GM23338 (cell line): ENCODE results near the gene ACAN. TPM values are rescaled to one million over a fixed set of nuclear protein-coding genes. Genes with fewer than 3 reads are reported as not detected.

Source experiments
- ATAC-seq: fragments of 200-7000 bp; cut with Tn5 transposase; 3 replicates; pipeline ENCODE4 v1.9.1; 2020
- DNase-seq: peaks from one replicate; pipeline ENCODE4 v3.0.0-alpha.2; 2015; ENCODE audit warnings: low spot score
- H2AFZ ChIP-seq: fragments of 200-600 bp; sonication (generic); 2 replicates; pipeline ENCODE4 v1.8.0; 2016; ENCODE audit warnings: antibody characterized with exemption, mild to moderate bottlenecking, moderate library complexity
- H3F3A ChIP-seq: fragments of 200-600 bp; sonication (generic); replicated peaks from 2 replicates; pipeline ENCODE4 v1.8.0; 2017; ENCODE audit warnings: antibody characterized with exemption, mixed run types, low read depth
- H3K27ac ChIP-seq: fragments of 200-600 bp; sonication (generic); 2 replicates; pipeline ENCODE4 v1.6.1; 2016; ENCODE audit warnings: low read depth
- H3K27me3 ChIP-seq: fragments of 200-600 bp; sonication (generic); 2 replicates; pipeline ENCODE4 v1.8.0; 2016; ENCODE audit warnings: mild to moderate bottlenecking, mixed run types, moderate library complexity; ENCODE audit not compliant: insufficient read depth
- H3K36me3 ChIP-seq: fragments of 200-600 bp; sonication (generic); 2 replicates; pipeline ENCODE4 v1.8.0; 2016; ENCODE audit warnings: mild to moderate bottlenecking; ENCODE audit not compliant: insufficient read depth
- H3K4me1 ChIP-seq: fragments of 200-600 bp; sonication (generic); 2 replicates; pipeline ENCODE4 v1.8.0; 2016; ENCODE audit warnings: mild to moderate bottlenecking, moderate library complexity; ENCODE audit not compliant: insufficient read depth
- H3K4me2 ChIP-seq: fragments of 200-600 bp; sonication (generic); 2 replicates; pipeline ENCODE4 v1.7.1; 2017; ENCODE audit warnings: mixed run types
- H3K4me3 ChIP-seq: fragments of 200-600 bp; sonication (generic); 2 replicates; pipeline ENCODE4 v1.6.1; 2016; ENCODE audit warnings: mixed run types
- H3K79me2 ChIP-seq: fragments of 200-600 bp; sonication (generic); replicated peaks from 2 replicates; pipeline ENCODE4 v1.8.0; 2017; ENCODE audit warnings: mild to moderate bottlenecking; ENCODE audit not compliant: insufficient read depth
- H3K9me2 ChIP-seq: fragments of 200-600 bp; sonication (generic); 2 replicates; pipeline ENCODE4 v1.8.0; 2017; ENCODE audit not compliant: insufficient read depth
- H4K20me1 ChIP-seq: fragments of 200-600 bp; sonication (generic); replicated peaks from 2 replicates; pipeline ENCODE4 v1.8.0; 2017; ENCODE audit warnings: mild to moderate bottlenecking; ENCODE audit not compliant: insufficient read depth
- H3K27ac Mint-ChIP-seq: 2 replicates; pipeline ENCODE4 v1.8.0; 2020; ENCODE audit warnings: inconsistent platforms, mild to moderate bottlenecking, moderate library complexity, mixed read lengths
- H3K27me3 Mint-ChIP-seq: 3 replicates; pipeline ENCODE4 v1.8.0; 2022; ENCODE audit warnings: low read depth, mild to moderate bottlenecking, moderate library complexity, mixed read lengths, inconsistent platforms; ENCODE audit not compliant: insufficient read depth, poor library complexity
- H3K36me3 Mint-ChIP-seq: 3 replicates; pipeline ENCODE4 v1.8.0; 2021; ENCODE audit warnings: low read depth, mild to moderate bottlenecking, inconsistent platforms, moderate library complexity, mixed read lengths
- H3K4me1 Mint-ChIP-seq: 3 replicates; pipeline ENCODE4 v1.8.0; 2020; ENCODE audit warnings: mild to moderate bottlenecking, inconsistent platforms, mixed read lengths
- H3K4me3 Mint-ChIP-seq: 3 replicates; pipeline ENCODE4 v1.8.0; 2021; ENCODE audit warnings: moderate library complexity, mild to moderate bottlenecking, inconsistent platforms, mixed read lengths
- H3K9me3 Mint-ChIP-seq: 3 replicates; pipeline ENCODE4 v1.8.0; 2020; ENCODE audit warnings: moderate library complexity, mild to moderate bottlenecking, inconsistent platforms, mixed read lengths
- CREB1 ChIP-seq: fragments of 250-450 bp; sonication (Bioruptor Pico); IDR thresholded peaks from 2 replicates; pipeline ENCODE4 v1.5.0; 2020; ENCODE audit warnings: low read depth, mild to moderate bottlenecking, moderate library complexity
- CTCF ChIP-seq, 2 experiments: fragments of 200-600 bp in 1 of 2; sonication (generic) in 1 of 2; conservative IDR thresholded peaks; 2 replicates each; pipeline versions ENCODE4 v1.5.1 to v1.6.1; 2016 to 2017; ENCODE audit warnings: antibody characterized with exemption in 2 of 2, low read depth in 2 of 2, mild to moderate bottlenecking in 2 of 2, moderate library complexity in 1 of 2
- ETS1 ChIP-seq: IDR thresholded peaks from 2 replicates; pipeline ENCODE4 v1.6.1; 2016; ENCODE audit warnings: antibody characterized with exemption
- EZH2 ChIP-seq: fragments of 200-600 bp; sonication (generic); IDR thresholded peaks from one replicate; pipeline ENCODE4 v1.8.0; 2017; ENCODE audit warnings: antibody characterized with exemption, mild to moderate bottlenecking, low read depth; ENCODE audit not compliant: unreplicated experiment
- EZH2phosphoT487 ChIP-seq: fragments of 200-600 bp; sonication (generic); IDR thresholded peaks from one replicate; pipeline ENCODE4 v1.8.1; 2018; ENCODE audit warnings: antibody characterized with exemption; ENCODE audit not compliant: unreplicated experiment
- JUNB ChIP-seq: IDR thresholded peaks from one replicate; pipeline ENCODE4 v1.6.1; 2016; ENCODE audit warnings: antibody characterized with exemption; ENCODE audit not compliant: unreplicated experiment
- NANOG ChIP-seq: IDR thresholded peaks from 2 replicates; pipeline ENCODE4 v1.6.1; 2016; ENCODE audit warnings: antibody characterized with exemption, borderline replicate concordance
- POLR2AphosphoS5 ChIP-seq: IDR thresholded peaks from 2 replicates; pipeline ENCODE4 v1.6.1; 2016; ENCODE audit warnings: antibody characterized with exemption, low read depth
- REST ChIP-seq: IDR thresholded peaks from one replicate; pipeline ENCODE4 v1.6.1; 2018; ENCODE audit warnings: antibody characterized with exemption; ENCODE audit not compliant: unreplicated experiment
- STAT1 ChIP-seq: IDR thresholded peaks from one replicate; pipeline ENCODE4 v1.6.1; 2016; ENCODE audit warnings: antibody characterized with exemption; ENCODE audit not compliant: unreplicated experiment
- ZNF114 ChIP-seq: fragments of 250-450 bp; sonication (Bioruptor Pico); IDR thresholded peaks from 2 replicates; pipeline ENCODE4 v1.5.0; 2020; ENCODE audit warnings: mild to moderate bottlenecking, moderate library complexity
- ZNF331 ChIP-seq: fragments of 250-450 bp; sonication (Bioruptor Pico); IDR thresholded peaks from 2 replicates; pipeline ENCODE4 v1.5.0; 2020; ENCODE audit warnings: low read depth, mild to moderate bottlenecking, moderate library complexity
- ZNF462 ChIP-seq: fragments of 250-450 bp; sonication (Bioruptor Pico); IDR thresholded peaks from 2 replicates; pipeline ENCODE4 v1.5.0; 2020; ENCODE audit warnings: mild to moderate bottlenecking, moderate library complexity
- polyA plus RNA-seq: library from polyadenylated mRNA; unstranded; fragments of >200 nt; fragmentation: Nextera tagmentation; extraction: Ambion mirVana; gene quantifications from 2 replicates; pipeline ENCODE4 v1.2.1, GENCODE V29; 2016
- total RNA-seq: library from RNA; depleted of rRNA; stranded (reverse); fragments of >200 nt; shearing (Covaris generic); gene quantifications from 2 replicates; pipeline ENCODE4 v1.2.3, GENCODE V29; 2014

The ACAN gene
- total and polyA plus RNA-seq, 2 experiments from 2014 or later, result 2.5 to 4.9 TPM

- H3K9me2 ChIP-seq, result peaks cover 4% of the 10 kb centered on the region; the same call in 1 of the 2 replicates
- ATAC-seq (no peak), DNase-seq (no peak)
- H3K27ac ChIP-seq, result no peak overlapping the region
- H3K4me3 ChIP-seq, result no peak overlapping the region
- H3K79me2 ChIP-seq, result no peaks in the 10 kb centered on the region
- Mint-ChIP-seq H3K9me3 (peaks cover 4% of the 10 kb centered on the region; the same call in 1 of the 3 replicates), H3K27me3 (peaks cover 21% of the 10 kb centered on the region), H3K4me1 (peaks cover 14% of the 10 kb centered on the region), H3K27ac (no peak overlapping the region), H3K36me3 (peaks cover 5% of the 10 kb centered on the region; the same call in 2 of the 3 replicates), H3K4me3 (no peak overlapping the region)
- no peak overlapping the region for H3K4me2 ChIP-seq
- no peaks in the 10 kb centered on the region for H4K20me1 ChIP-seq
- TF ChIP-seq ZNF462 (CRISPR knock-in tag), result no peak
- TF ChIP-seq NANOG, result no peak
- no peak for TF ChIP-seq EZH2
- no peak for TF ChIP-seq POLR2AphosphoS5
- TF ChIP-seq ETS1, result no peak
- no peak for TF ChIP-seq ZNF331 (CRISPR knock-in tag)
- TF ChIP-seq STAT1, result no peak
- no peak for TF ChIP-seq EZH2phosphoT487
- TF ChIP-seq CTCF (conservative IDR thresholded peaks at IDR 0.05; ENCODE audit: low read depth in 2 of 2), result no peak
- no peak for TF ChIP-seq REST
- no peak for TF ChIP-seq ZNF114
- no peak for TF ChIP-seq JUNB
- TF ChIP-seq CREB1 (CRISPR knock-in tag), result no peak
- no peaks in the 10 kb centered on the region for H3K36me3 ChIP-seq
- H3K4me1 ChIP-seq, result peaks cover 6% of the 10 kb centered on the region; the same call in 1 of the 2 replicates
- H2AFZ ChIP-seq, result no peak overlapping the region
- no peaks in the 10 kb centered on the region for H3K27me3 ChIP-seq
- H3F3A ChIP-seq, result no peaks in the 10 kb centered on the region
These were observed 68.1 kb downstream of the ACAN start for GRCh38 chr15:88871313-88871712.
